C4-2B (cell line): Measurements from ENCODE around the gene REXO5.

Experiments used
- CTCF ChIP-seq: fragments of 450-650 bp; conservative IDR thresholded peaks from 2 replicates; pipeline ENCODE4 v1.5.1; 2017; ENCODE audit warnings: mild to moderate bottlenecking
- ZFX ChIP-seq: fragments of 450-650 bp; IDR thresholded peaks from 2 replicates; pipeline ENCODE4 v1.6.1; 2017

- TF ChIP-seq CTCF (peak; percentile 73), ZFX (no peak)
Observed at GRCh38 chr16:20799599-20799998, 6.7 kb upstream of the REXO5 start.
